GM21576 (cell line): ENCODE data around the gene NSL1.
A peak's percentile ranks its signal among the peaks of the same experiment; 100 is the strongest.

Experiments
- ATAC-seq: cut with Tn5 transposase; IDR thresholded peaks from one replicate; pipeline ENCODE4 v1.9.1; 2021; ENCODE audit warnings: mild to moderate bottlenecking, moderate library complexity; ENCODE audit not compliant: unreplicated experiment

The NSL1 gene

GRCh38 chr1:212689196-212689725, 102.3 kb downstream of the NSL1 start:
- no peak for ATAC-seq

DNA sequence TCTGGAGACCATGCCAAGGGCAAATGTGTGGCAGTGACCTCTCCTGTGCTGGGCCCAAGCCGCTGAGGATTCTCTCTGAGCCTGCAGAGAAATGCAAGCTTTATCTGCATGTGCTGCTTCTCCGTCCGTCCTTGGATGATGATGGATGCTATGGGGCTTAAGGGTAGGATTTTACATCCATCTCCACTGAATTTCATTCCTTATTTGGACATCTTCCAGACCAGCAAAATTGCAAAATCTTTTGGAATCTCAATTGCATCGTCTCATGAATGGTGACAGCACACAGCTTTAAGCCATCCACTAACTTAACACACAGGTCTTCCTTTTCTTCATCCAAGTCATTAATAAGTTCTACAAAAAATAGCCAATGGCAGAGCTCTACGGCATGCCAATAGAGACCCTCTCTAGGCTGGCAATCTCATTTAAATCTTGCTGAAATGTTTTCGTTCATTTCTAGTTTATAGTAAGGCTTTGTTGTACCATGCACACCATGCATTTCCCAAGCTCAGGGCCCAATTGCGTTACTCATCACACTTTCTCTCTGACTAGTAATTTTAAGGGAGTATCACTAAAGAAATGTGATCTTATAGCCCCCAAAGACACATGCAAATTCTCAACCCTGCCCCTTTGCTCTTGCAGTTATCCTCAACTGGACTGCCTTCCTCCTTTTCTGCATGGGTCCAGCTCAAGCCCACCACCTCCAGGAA, 103.1 kb downstream of the NSL1 start:
- ATAC-seq = no peak

GRCh38 chr1:212687811-212688210, 103.8 kb downstream of the NSL1 start:
- ATAC-seq = no peak

- no peak for ATAC-seq
Measured at GRCh38 chr1:212686591-212686990, 105.0 kb downstream of the NSL1 start.

GRCh38 chr1:212686069-212686468, 105.5 kb downstream of the NSL1 start:
- no peak for ATAC-seq

GRCh38 chr1:212685429-212685828, 106.1 kb downstream of the NSL1 start:
- ATAC-seq = no peak

DNA sequence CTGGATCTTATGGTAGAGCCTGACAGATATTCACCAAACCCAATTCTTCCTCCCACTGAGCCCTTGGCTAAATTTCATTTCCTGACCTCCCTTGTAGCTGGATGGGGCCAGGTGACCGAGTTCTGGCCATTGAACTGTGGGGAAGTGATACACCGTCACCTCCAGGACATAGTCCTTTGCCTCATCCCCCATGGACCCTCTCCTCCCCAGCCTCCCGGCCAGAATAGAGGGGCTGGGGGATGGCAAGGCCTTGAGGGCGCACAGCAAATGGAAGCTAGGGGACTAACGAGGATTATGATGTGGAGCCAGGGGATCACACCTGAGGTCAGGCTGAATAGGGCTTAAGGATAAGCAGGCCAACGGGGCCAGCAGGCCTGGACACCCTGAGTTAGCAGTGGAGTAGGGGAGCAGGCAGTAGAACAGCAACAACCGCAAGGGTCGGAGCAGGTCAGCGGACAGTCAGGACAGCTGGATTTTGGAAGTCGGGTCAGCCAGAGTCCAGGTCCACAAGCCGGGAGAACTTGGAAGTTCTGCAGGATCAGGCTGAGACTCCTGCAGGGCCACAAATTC, 107.0 kb downstream of the NSL1 start:
- no peak for ATAC-seq

DNA sequence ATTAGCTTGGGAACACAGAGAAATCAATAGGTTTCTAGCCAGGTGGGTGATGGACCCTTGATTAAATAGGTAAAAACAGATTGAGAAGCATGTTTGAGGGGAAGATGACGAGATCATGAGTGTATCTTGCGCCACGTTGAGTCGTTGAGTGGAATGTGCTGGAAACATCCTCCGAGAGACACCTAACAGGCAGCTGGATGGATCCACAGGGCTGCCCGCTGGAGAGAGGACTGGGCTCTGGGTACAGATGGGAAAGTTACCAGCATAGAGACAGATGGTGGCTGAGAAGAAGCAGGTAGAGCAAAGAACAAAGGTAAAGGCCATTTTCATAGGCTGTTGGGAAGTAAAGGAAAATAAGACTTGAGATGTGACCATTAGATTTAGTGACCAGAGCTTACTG, 107.5 kb downstream of the NSL1 start:
- ATAC-seq = no peak

- ATAC-seq = peak; percentile 79
Measured at GRCh38 chr1:212683357-212683722, 108.2 kb downstream of the NSL1 start.

DNA sequence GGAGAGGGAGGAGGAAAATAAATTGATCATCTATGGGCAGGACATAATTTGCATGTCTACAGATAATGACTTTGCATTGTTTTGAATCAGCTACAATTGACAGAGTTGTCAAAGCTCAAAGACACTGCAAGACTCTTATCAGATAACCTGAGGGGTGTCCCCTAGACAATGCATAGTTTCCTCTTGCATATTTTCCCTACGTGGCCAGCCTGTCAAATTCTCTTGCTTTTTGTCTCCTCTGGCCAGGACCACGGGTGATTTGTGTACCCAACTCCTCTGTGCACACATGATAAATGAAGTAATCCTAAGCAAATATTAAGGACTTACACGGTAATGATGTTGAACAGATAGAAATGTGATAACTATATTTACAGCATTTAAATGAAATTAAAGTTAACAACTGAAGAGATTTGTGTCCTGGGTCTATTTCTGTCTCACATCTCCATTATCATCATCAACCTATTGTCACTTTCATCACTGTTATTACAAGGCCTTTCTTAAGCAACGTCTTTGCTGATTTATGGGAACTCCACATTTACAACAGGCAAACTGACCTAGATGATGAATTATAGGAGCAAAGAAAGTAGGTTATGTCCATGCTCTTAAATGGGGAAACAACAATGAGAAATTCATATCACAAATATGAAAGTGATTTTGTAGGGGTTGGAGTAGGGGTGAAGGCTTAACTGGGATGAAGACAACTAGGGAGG, 110.7 kb downstream of the NSL1 start:
- no peak for ATAC-seq

GRCh38 chr1:212678456-212679410, 112.8 kb downstream of the NSL1 start:
- peak; percentile 55 for ATAC-seq

DNA sequence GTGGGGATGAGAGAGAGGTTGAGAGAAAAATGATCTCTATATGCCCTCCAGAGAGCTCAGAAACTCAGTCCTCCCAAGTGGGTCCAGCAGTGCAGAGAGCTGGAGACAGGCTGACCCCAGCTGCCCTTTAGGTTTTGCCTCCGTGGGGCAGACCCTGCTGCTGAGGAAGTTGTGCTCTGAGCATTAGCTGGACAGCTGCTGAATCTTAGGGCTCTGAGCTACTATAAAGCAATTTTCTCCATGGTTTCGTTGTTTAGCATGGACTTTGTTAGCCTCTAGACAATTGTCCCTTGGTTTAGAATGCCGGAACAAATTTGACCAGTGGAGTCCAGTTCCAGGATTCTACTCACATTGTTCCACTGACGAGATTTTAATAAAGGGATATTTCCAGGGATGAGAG, 114.0 kb downstream of the NSL1 start:
- no peak for ATAC-seq

DNA sequence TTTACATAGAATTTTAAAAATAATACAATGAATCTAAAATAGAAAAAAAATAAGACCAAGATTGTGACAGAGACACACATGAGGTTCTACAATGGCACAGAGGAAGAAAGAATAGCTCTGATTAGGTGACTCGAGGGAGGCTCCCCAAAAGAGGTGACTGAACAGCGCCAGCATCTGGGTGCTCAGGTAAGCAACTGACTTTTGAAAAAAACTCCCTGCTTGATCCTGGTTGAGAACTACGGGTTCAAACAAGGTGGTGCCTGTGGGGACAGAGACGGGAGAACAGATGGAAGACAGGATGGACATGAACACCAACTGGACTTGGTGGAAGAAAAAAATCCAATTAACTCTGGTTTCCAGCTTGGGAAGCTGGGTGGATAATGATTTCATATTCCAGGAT, 114.4 kb downstream of the NSL1 start:
- no peak for ATAC-seq
